HepG2 (cell line): Measurements from ENCODE around the gene PIK3R4. TPM values are rescaled to one million over a fixed set of nuclear protein-coding genes. Genes with fewer than 3 reads are reported as not detected.

Source experiments
- ATAC-seq: fragments of 200-7000 bp; cut with Tn5 transposase; 3 replicates; pipeline ENCODE4 v1.9.1; 2020; ENCODE audit warnings: mild to moderate bottlenecking, moderate library complexity
- BruUV-seq: library from RNA; stranded (reverse); fragments of 400-500 nt; replicated peaks from 2 replicates; lab custom pipeline; 2021; lab: Mats Ljungman, UMichigan
- CTCF ChIA-PET: fragments of 300-600 bp; formaldehyde crosslinking; extraction: SDS; loops from one replicate; lab custom pipeline; 2021; ENCODE audit warnings: low total read pairs, inconsistent platforms, low intra/inter-chr PET ratio; lab: Yijun Ruan, JAX
- POLR2A ChIA-PET: fragments of 350-600 bp; sonication (Branson Sonifier 250); formaldehyde crosslinking; loops from one replicate; lab custom pipeline; 2020; ENCODE audit warnings: antibody characterized with exemption, inconsistent platforms; lab: Yijun Ruan, JAX
- DNase-seq: peaks from one replicate; pipeline ENCODE4 v3.0.0-alpha.2; 2015; ENCODE audit warnings: low spot score
- FAIRE-seq: peaks from 3 replicates; lab custom pipeline; 2011; peaks lifted over from hg19 to GRCh38; lab: Jason Lieb, UNC
- H2AFZ ChIP-seq: one replicate; pipeline ENCODE4 v1.6.1; 2011; ENCODE audit warnings: low read length, inconsistent platforms
- H3K27ac ChIP-seq: fragments of 300-600 bp; 3 replicates; pipeline ENCODE4 v1.8.0; 2011; ENCODE audit warnings: mixed run types, mild to moderate bottlenecking, mixed read lengths, low read length, inconsistent platforms; ENCODE audit not compliant: insufficient read depth; ENCODE audit errors: extremely low read length
- H3K27me3 ChIP-seq, 2 experiments: fragments of 200-600 bp in 1 of 2; 2 replicates in 1 of 2; 3 replicates in 1 of 2; pipeline versions ENCODE4 v1.6.0 to v1.8.0; 2011; ENCODE audit warnings: low read length in 2 of 2, mild to moderate bottlenecking in 2 of 2, moderate library complexity in 2 of 2, inconsistent platforms in 1 of 2; ENCODE audit not compliant: insufficient read depth in 2 of 2, control insufficient read depth in 1 of 2
- H3K36me3 ChIP-seq, 2 experiments: fragments of 200-600 bp in 1 of 2; replicated peaks in 1 of 2; 2 replicates in 1 of 2; 3 replicates in 1 of 2; pipeline versions ENCODE4 v1.5.1 to v1.8.0; 2011; ENCODE audit warnings: low read length in 2 of 2, inconsistent platforms in 1 of 2; ENCODE audit not compliant: insufficient read depth in 2 of 2, control insufficient read depth in 1 of 2
- H3K4me1 ChIP-seq: 2 replicates; pipeline ENCODE4 v1.5.1; 2012; ENCODE audit warnings: low read length, inconsistent platforms; ENCODE audit not compliant: insufficient read depth
- H3K4me2 ChIP-seq: 2 replicates; pipeline ENCODE4 v1.6.0; 2011; ENCODE audit warnings: low read depth, low read length, inconsistent platforms
- H3K4me3 ChIP-seq, 3 experiments: fragments of 200-600 bp in 1 of 3; sonication (generic), shearing (Covaris generic) in 1 of 3; replicated peaks in 1 of 3; 2 replicates each; pipeline ENCODE4 v1.5.1; 2011 to 2016; ENCODE audit warnings: low read length in 3 of 3, inconsistent platforms in 2 of 3, low read depth in 2 of 3, mild to moderate bottlenecking in 2 of 3, control low read depth in 1 of 3, mixed read lengths in 1 of 3; ENCODE audit not compliant: insufficient read depth in 1 of 3
- H3K79me2 ChIP-seq: one replicate; pipeline ENCODE4 v1.6.1; 2011; ENCODE audit warnings: low read length, inconsistent platforms; ENCODE audit not compliant: insufficient read depth
- H3K9ac ChIP-seq: 2 replicates; pipeline ENCODE4 v1.6.0; 2011; ENCODE audit warnings: mild to moderate bottlenecking, low read depth, low read length, inconsistent platforms; ENCODE audit not compliant: insufficient read depth
- H3K9me3 ChIP-seq: 2 replicates; pipeline ENCODE4 v1.5.1; 2012; ENCODE audit warnings: mild to moderate bottlenecking, low read length
- H4K20me1 ChIP-seq: 2 replicates; pipeline ENCODE4 v1.6.0; 2011; ENCODE audit warnings: inconsistent platforms, mild to moderate bottlenecking, low read length, moderate library complexity; ENCODE audit not compliant: insufficient read depth
- HES4 ChIP-seq: sonication (generic); formaldehyde crosslinking; IDR thresholded peaks from 2 replicates; pipeline ENCODE4 v1.9.0; 2021; ENCODE audit warnings: mild to moderate bottlenecking, missing genetic modification reagents, borderline replicate concordance
- ISL2 ChIP-seq: sonication (generic); formaldehyde crosslinking; IDR thresholded peaks from 2 replicates; pipeline ENCODE4 v1.5.0; 2020; ENCODE audit warnings: missing genetic modification reagents
- KLF13 ChIP-seq: sonication (generic); formaldehyde crosslinking; IDR thresholded peaks from 2 replicates; pipeline ENCODE4 v1.4.0; 2020; ENCODE audit warnings: mild to moderate bottlenecking, missing genetic modification reagents
- NR1H2 ChIP-seq: sonication (generic); formaldehyde crosslinking; IDR thresholded peaks from 2 replicates; pipeline ENCODE4 v1.8.1; 2022; ENCODE audit warnings: low read depth, missing genetic modification reagents, borderline replicate concordance
- PHB2 ChIP-seq: fragments of 450-650 bp; IDR thresholded peaks from 2 replicates; pipeline ENCODE4 v1.6.1; 2018; ENCODE audit not compliant: partially characterized antibody
- RFXANK ChIP-seq: IDR thresholded peaks from 2 replicates; pipeline ENCODE4 v1.6.1; 2016
- WIZ ChIP-seq: sonication (generic); formaldehyde crosslinking; IDR thresholded peaks from 2 replicates; pipeline ENCODE4 v1.5.1; 2020; ENCODE audit warnings: mild to moderate bottlenecking, missing genetic modification reagents
- XRCC5 ChIP-seq: fragments of 200-400 bp; formaldehyde crosslinking; optimal IDR thresholded peaks from 2 replicates; pipeline ENCODE3; 2017; ENCODE audit warnings: mild to moderate bottlenecking, low read length
- ZNF549 ChIP-seq: sonication (generic); formaldehyde crosslinking; IDR thresholded peaks from 2 replicates; pipeline ENCODE4 v1.5.0; 2020; ENCODE audit warnings: missing genetic modification reagents
- WGBS: methylation state at CpG from one replicate; pipeline ENCODE4 v1.1.6; 2017; ENCODE audit warnings: low lambda C conversion rate; 5-methylcytosine and 5-hydroxymethylcytosine counted together
- in situ Hi-C: cut with HindIII; loops from 2 replicates; pipeline ENCODE4 v1.10.0; 2017; ENCODE audit warnings: low pct_unique_long_range_greater_than_20kb; ENCODE audit not compliant: extremely low pct_ligation_motif_present
- intact Hi-C: fragments of 100-400 bp; cut with micrococcal nuclease; formaldehyde crosslinking; loops from one replicate; pipeline ENCODE4 v1.10.0; 2022; ENCODE audit not compliant: unreplicated experiment
- polyA plus RNA-seq, 8 experiments: library from polyadenylated mRNA; depleted of rRNA in 3 of 8; stranded (reverse) in 7 of 8; unstranded in 1 of 8; fragments of >200 nt; fragmentation: Illumina TruSeq in 4 of 8; extraction: Trizol in 4 of 8; gene quantifications; 2 replicates each; pipeline versions ENCODE4 v1.2.1 to v1.2.3, GENCODE V29; 2011 to 2016; ENCODE audit warnings: low read depth in 4 of 8, missing spikeins in 1 of 8, mixed read lengths in 1 of 8; ENCODE audit not compliant: insufficient read depth in 1 of 8
- total RNA-seq, 5 experiments: library from RNA; depleted of rRNA; stranded (reverse); fragments of >200 nt; fragmentation: Illumina TruSeq; extraction: Trizol; gene quantifications; 2 replicates each; pipeline ENCODE4 v1.2.3, GENCODE V29; 2016; ENCODE audit warnings: low read depth in 1 of 5
- TF ChIP-seq, protein P1 (sequence below): IDR thresholded peaks from 2 replicates; pipeline ENCODE4 v1.6.1; 2012; ENCODE audit warnings: low read depth, low read length, improper control_type of control experiment

Gene PIK3R4
- total and polyA plus RNA-seq, 2 of the 13 experiments (the other 11 are each of a cell fraction or from before 2014, with no cell fraction given) = 22.4 to 26.0 TPM

DNA sequence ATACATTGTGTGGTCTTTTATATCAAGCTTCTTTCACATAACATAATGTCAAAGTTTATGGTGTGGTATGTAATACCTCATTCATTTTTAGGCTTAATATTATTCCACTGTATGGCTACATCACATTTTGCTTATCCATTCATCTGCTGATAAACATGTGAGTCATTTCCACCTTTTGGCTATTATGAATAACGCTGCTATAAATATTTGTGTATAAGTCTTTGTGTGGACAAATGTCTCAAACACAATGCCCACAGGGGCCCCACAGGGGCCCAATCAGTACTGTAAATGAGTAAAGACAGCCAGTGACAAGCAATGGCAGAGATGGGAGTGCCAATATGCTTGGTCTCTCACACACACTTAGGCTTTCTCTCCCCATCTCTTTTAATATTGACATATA is 54.2 kb downstream of the PIK3R4 start:
- peaks cover 8 to 19% of the 10 kb centered on the region in 2 experiments; a peak in 3 of 5 replicates for H3K36me3 ChIP-seq
- H3K4me1 ChIP-seq = no peaks in the 10 kb centered on the region
- ATAC-seq (no peak), DNase-seq (no peak), FAIRE-seq (no peak)
- no peak overlapping the region for H3K4me3 ChIP-seq
- intact Hi-C loops = no loop called here
- in situ Hi-C loops = no loop called here
- no peak overlapping the region for H3K4me2 ChIP-seq
- no peaks in the 10 kb centered on the region for H4K20me1 ChIP-seq
- H3K9ac ChIP-seq = no peak overlapping the region
- no peaks in the 10 kb centered on the region for H3K27me3 ChIP-seq
- no peak overlapping the region for H2AFZ ChIP-seq
- H3K9me3 ChIP-seq = no peaks in the 10 kb centered on the region
- H3K27ac ChIP-seq = no peak overlapping the region
- WGBS = 100% methylated on average over 1 of the region's 1 CpG
- TF ChIP-seq PHB2 (no peak), WIZ (no peak), HES4 (no peak), KLF13 (CRISPR knock-in tag) (no peak), NR1H2 (CRISPR knock-in tag) (no peak), XRCC5 (no peak), ZNF549 (CRISPR knock-in tag) (no peak), ISL2 (no peak), RFXANK (no peak)
- TF ChIP-seq, protein P1, sequence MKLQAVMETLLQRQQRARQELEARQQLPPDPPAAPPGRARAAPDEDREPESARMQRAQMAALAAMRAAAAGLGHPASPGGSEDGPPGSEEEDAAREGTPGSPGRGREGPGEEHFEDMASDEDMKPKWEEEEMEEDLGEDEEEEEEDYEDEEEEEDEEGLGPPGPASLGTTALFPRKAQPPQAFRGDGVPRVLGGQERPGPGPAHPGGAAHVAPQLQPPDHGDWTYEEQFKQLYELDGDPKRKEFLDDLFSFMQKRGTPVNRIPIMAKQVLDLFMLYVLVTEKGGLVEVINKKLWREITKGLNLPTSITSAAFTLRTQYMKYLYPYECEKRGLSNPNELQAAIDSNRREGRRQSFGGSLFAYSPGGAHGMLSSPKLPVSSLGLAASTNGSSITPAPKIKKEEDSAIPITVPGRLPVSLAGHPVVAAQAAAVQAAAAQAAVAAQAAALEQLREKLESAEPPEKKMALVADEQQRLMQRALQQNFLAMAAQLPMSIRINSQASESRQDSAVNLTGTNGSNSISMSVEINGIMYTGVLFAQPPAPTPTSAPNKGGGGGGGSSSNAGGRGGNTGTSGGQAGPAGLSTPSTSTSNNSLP = no peak
- TF ChIP-seq, all 625 proteins: peak for 0
- ChIA-PET CTCF (no interaction called here), POLR2A (no interaction called here)
- H3K79me2 ChIP-seq = no peaks in the 10 kb centered on the region
- no TSS peak for BruUV-seq
